Measurements from ENCODE around the gene HCST.
"Not testable (repeated sequence)": the region's sequence is repeated elsewhere in the genome, so short reads cannot be mapped to it uniquely, and the experiment has no call there.

The HCST gene

DNA sequence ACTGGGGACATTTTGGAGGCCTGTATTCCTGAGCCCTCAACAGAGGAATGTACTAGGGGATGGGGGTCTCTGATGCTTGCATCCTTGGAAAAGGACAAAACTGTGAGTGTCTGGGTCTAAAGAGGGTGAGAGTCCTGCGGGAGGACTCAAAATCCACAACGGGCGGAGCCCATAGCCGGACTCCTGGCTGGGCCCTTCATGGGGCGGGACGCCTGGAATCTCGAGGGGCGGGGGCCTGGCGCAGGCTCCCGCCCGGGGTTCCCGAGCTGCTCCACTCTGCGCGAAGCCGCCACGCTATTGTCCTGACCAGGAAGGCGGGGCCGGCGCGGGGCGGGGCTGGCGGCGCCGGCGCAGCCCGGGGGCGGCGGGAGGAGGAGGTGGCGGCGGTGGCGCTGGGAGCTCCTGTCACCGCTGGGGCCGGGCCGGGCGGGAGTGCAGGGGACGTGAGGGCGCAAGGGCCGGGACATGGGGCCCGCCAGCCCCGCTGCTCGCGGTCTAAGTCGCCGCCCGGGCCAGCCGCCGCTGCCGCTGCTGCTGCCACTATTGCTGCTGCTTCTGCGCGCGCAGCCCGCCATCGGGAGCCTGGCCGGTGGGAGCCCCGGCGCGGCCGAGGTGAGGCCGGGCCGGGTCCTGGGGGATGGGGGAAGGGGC is 34.0 kb upstream of the HCST start, which contains the start of gene APLP1:
Gene APLP1, plus strand, starts transcription at position 403 of the 651 bp plus-strand sequence. Its CDS starts 63 bp downstream, at position 466.
- no peaks in the 10 kb centered on the region for H3K9me3 ChIP-seq (ENCODE audit: control insufficient read depth, insufficient read depth, low read length)
- peaks cover 9% of the 10 kb centered on the region for H3K4me1 ChIP-seq (ENCODE audit: control insufficient read depth, insufficient read depth, low read length)
- H3K36me3 ChIP-seq (ENCODE audit: control insufficient read depth, insufficient read depth, low read length): peaks cover 2% of the 10 kb centered on the region
- H3K27me3 ChIP-seq (ENCODE audit: control insufficient read depth, insufficient read depth, low read length): peaks cover 16% of the 10 kb centered on the region
- H3K4me3 ChIP-seq (ENCODE audit: low read depth, low read length): peak within 1 kb of the TSS; percentile 78
- H3K9ac ChIP-seq (ENCODE audit: low read depth, low read length): no peak within 1 kb of the TSS

DNA sequence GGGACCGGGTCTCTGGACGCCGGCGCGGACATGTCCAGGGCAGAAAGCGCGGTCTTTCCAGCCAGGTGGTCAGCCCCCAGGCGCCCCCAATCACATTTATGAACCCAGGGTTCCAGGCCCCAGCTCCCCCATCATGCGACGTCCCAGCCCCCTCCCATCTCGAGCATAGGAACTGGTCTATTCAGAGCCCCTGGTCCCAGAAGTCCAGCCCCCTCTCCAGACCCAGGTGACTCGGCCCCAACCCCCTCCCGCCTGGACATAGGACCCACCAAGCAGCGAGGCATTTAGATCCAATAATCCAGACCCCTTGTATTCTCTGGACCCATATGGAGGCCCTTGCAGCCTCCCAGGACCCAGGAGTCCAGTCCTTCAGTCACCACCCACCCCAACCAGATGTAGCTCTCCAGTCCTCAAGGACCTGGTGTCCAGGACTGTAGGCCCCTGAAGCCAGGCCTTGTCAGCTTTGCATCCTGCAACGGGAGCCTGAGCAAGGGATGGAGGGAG is 33.5 kb upstream of the HCST start:
- H3K4me3 ChIP-seq (ENCODE audit: low read depth, low read length): peak overlapping the region; percentile 78
- peaks cover 2% of the 10 kb centered on the region for H3K36me3 ChIP-seq (ENCODE audit: control insufficient read depth, insufficient read depth, low read length)
- no peak overlapping the region for H3K9ac ChIP-seq (ENCODE audit: low read depth, low read length)

DNA sequence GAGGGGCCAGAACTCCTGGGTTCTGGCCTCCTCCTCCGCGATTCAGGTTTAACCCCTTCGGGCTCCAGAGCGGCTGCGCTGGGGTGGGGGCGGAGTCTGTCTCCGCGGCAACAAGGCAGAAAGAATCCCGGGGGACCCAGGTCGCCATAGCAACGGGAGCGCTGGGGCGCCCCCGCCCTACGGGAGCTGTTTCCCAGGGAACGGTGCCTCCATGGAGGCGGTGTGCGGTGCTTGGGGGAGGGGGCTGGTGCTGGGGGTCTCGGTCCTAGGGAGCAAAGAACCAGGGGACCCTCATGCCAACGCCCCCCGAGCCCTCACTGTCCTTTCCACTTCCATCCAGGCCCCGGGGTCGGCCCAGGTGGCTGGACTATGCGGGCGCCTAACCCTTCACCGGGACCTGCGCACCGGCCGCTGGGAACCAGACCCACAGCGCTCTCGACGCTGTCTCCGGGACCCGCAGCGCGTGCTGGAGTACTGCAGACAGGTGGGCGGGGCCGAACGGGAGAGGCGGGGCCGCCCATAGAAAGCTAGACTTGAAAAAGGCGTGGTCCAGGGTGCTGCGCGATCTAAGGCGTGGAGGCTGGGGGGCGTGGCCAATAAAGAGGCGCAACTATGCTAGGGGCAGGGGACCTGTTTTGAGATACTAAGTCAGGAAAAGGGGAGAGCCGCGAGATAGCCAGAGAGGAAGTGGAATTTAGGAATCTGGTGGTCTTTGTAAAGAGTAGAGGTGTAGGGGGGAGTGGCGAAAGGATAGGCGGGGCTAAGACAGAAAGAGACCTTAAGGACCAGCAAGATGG is 32.8 kb upstream of the HCST start:
- Histone ChIP-seq H3K27me3 (ENCODE audit: control insufficient read depth, insufficient read depth, low read length) (peaks cover 16% of the 10 kb centered on the region), H3K9me3 (ENCODE audit: control insufficient read depth, insufficient read depth, low read length) (no peaks in the 10 kb centered on the region), H3K4me1 (ENCODE audit: control insufficient read depth, insufficient read depth, low read length) (peaks cover 9% of the 10 kb centered on the region), H3K36me3 (ENCODE audit: control insufficient read depth, insufficient read depth, low read length) (peaks cover under 1% of the 10 kb centered on the region), H3K4me3 (ENCODE audit: low read depth, low read length) (peak overlapping the region; percentile 78), H3K9ac (ENCODE audit: low read depth, low read length) (no peak overlapping the region)

More for the DNA sequence above, 33.5 kb upstream of the HCST start:
- H3K4me1 ChIP-seq (ENCODE audit: control insufficient read depth, insufficient read depth, low read length): peaks cover 9% of the 10 kb centered on the region
- no peaks in the 10 kb centered on the region for H3K9me3 ChIP-seq (ENCODE audit: control insufficient read depth, insufficient read depth, low read length)
- peaks cover 16% of the 10 kb centered on the region for H3K27me3 ChIP-seq (ENCODE audit: control insufficient read depth, insufficient read depth, low read length)

DNA sequence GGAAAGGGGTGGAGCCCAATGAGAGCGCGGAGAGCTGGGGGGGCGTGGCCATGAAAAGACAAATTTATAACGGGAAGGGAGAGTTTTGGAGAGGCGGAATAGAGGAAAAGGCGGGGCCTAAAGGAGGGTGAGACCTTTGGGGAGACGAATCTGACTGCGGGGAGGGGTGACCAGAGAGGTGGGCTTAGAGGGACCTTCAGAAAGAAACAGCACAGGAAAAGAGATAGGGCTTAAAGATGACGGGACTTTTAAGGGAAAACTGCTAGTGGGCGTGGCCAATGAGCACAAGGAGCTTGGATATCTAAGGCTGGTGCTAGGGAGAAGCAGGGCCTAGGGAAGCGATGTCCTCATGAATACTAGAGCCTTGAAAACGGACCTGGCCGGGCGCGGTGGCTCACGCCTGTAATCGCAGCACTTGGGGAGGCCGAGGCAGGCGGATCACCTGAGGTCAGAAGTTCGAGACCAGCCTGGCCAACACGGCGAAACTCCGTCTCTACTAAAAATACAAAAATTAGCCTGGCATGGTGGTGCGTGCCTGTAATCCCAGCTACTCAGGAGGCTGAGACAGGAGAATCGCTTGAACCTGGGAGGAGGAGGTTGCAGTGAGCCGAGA is 32.1 kb upstream of the HCST start:
- peaks cover 15% of the 10 kb centered on the region for H3K27me3 ChIP-seq (ENCODE audit: control insufficient read depth, insufficient read depth, low read length)
- not testable (repeated sequence) for H3K36me3 ChIP-seq (ENCODE audit: control insufficient read depth, insufficient read depth, low read length); H3K9ac ChIP-seq (ENCODE audit: low read depth, low read length); H3K9me3 ChIP-seq (ENCODE audit: control insufficient read depth, insufficient read depth, low read length); H3K4me1 ChIP-seq (ENCODE audit: control insufficient read depth, insufficient read depth, low read length)
- peak overlapping the region; percentile 78 for H3K4me3 ChIP-seq (ENCODE audit: low read depth, low read length)

DNA sequence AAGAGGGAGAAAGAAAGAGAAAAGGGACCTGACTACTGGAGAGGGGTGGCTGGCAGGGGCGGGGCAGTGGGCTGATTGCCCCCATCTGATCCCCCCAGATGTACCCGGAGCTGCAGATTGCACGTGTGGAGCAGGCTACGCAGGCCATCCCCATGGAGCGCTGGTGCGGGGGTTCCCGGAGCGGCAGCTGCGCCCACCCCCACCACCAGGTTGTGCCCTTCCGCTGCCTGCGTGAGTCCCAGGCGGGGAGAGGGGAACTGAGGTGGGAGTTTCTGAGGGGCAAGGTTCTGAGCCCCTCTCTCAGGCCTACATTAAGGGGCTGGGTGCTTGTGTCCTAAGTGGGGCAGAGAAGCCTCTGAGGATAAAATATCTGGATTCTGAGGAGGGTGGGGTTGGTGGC is 31.5 kb upstream of the HCST start:
- H3K27me3 ChIP-seq (ENCODE audit: control insufficient read depth, insufficient read depth, low read length): peaks cover 14% of the 10 kb centered on the region

DNA sequence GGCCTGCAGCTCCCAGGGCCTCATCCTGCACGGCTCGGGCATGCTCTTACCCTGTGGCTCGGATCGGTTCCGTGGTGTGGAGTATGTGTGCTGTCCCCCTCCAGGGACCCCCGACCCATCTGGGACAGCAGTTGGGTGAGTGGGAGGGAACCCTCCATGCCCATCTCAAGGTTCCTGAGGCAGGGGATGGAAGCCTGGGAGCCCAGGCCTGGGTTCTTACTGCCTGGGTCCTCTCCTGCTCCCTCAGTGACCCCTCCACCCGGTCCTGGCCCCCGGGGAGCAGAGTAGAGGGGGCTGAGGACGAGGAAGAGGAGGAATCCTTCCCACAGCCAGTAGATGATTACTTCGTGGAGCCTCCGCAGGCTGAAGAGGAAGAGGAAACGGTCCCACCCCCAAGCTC is 30.7 kb upstream of the HCST start:
- H3K9me3 ChIP-seq (ENCODE audit: control insufficient read depth, insufficient read depth, low read length): no peaks in the 10 kb centered on the region
- no peak overlapping the region for H3K4me3 ChIP-seq (ENCODE audit: low read depth, low read length)
- no peak overlapping the region for H3K9ac ChIP-seq (ENCODE audit: low read depth, low read length)
- H3K27me3 ChIP-seq (ENCODE audit: control insufficient read depth, insufficient read depth, low read length): peaks cover 14% of the 10 kb centered on the region
- no peaks in the 10 kb centered on the region for H3K36me3 ChIP-seq (ENCODE audit: control insufficient read depth, insufficient read depth, low read length)
- peaks cover 9% of the 10 kb centered on the region for H3K4me1 ChIP-seq (ENCODE audit: control insufficient read depth, insufficient read depth, low read length)

More for the DNA sequence above, 31.5 kb upstream of the HCST start:
- Histone ChIP-seq H3K9me3 (ENCODE audit: control insufficient read depth, insufficient read depth, low read length) (no peaks in the 10 kb centered on the region), H3K9ac (ENCODE audit: low read depth, low read length) (no peak overlapping the region), H3K4me3 (ENCODE audit: low read depth, low read length) (peak overlapping the region; percentile 78), H3K36me3 (ENCODE audit: control insufficient read depth, insufficient read depth, low read length) (no peaks in the 10 kb centered on the region), H3K4me1 (ENCODE audit: control insufficient read depth, insufficient read depth, low read length) (peaks cover 9% of the 10 kb centered on the region)

DNA sequence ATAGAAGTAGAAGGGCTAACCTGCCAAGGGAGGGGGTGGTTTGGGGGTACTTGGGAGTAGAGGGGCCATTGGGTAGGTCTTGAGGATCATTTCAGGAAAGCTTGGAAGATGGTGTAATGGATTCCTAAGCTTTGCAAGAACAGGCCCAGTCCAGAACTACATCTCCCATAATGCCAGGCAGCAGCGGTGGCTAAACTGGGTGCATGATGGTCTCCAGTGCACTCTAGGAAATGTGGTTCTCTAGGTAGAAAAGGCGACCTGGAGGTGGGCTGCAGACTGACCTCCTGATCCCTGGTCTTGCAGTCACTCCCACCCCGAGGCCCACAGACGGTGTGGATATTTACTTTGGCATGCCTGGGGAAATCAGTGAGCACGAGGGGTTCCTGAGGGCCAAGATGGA is 30.1 kb upstream of the HCST start:
- no peak overlapping the region for H3K4me3 ChIP-seq (ENCODE audit: low read depth, low read length)
- H3K27me3 ChIP-seq (ENCODE audit: control insufficient read depth, insufficient read depth, low read length): peaks cover 11% of the 10 kb centered on the region
- no peaks in the 10 kb centered on the region for H3K36me3 ChIP-seq (ENCODE audit: control insufficient read depth, insufficient read depth, low read length)
- no peak overlapping the region for H3K9ac ChIP-seq (ENCODE audit: low read depth, low read length)
- H3K9me3 ChIP-seq (ENCODE audit: control insufficient read depth, insufficient read depth, low read length): no peaks in the 10 kb centered on the region
- H3K4me1 ChIP-seq (ENCODE audit: control insufficient read depth, insufficient read depth, low read length): peaks cover 9% of the 10 kb centered on the region

DNA sequence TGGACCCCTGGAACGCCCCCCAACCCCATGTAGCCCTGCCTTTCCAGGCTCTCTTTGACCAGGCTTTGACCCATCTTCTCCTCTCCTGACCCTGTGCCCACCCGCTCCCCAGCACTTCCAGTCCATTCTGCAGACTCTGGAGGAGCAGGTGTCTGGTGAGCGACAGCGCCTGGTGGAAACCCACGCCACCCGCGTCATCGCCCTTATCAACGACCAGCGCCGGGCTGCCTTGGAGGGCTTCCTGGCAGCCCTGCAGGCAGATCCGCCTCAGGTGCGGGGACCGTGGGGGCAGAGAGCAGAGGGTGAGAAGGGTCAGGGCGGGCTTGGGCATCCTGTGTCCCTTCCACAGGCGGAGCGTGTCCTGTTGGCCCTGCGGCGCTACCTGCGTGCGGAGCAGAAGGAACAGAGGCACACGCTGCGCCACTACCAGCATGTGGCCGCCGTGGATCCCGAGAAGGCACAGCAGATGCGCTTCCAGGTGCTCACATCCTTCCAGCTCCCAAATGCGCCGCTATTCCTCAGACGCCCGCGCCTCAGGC is 27.9 kb upstream of the HCST start:
- H3K36me3 ChIP-seq (ENCODE audit: control insufficient read depth, insufficient read depth, low read length): no peaks in the 10 kb centered on the region
- peaks cover 4% of the 10 kb centered on the region for H3K4me1 ChIP-seq (ENCODE audit: control insufficient read depth, insufficient read depth, low read length)
- no peaks in the 10 kb centered on the region for H3K9me3 ChIP-seq (ENCODE audit: control insufficient read depth, insufficient read depth, low read length)
- H3K9ac ChIP-seq (ENCODE audit: low read depth, low read length): no peak overlapping the region
- H3K4me3 ChIP-seq (ENCODE audit: low read depth, low read length): no peak overlapping the region
- H3K27me3 ChIP-seq (ENCODE audit: control insufficient read depth, insufficient read depth, low read length): peaks cover 12% of the 10 kb centered on the region

DNA sequence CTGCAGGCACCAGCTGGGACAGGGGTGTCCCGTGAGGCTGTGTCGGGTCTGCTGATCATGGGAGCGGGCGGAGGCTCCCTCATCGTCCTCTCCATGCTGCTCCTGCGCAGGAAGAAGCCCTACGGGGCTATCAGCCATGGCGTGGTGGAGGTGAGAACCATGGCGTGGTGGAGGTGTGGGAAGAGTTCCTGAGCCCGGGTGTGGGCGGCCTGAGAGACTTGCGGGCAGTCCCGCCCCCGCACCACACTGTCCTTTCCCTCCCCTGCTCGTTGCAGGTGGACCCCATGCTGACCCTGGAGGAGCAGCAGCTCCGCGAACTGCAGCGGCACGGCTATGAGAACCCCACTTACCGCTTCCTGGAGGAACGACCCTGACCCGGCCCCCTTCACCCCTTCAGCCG is 23.3 kb upstream of the HCST start:
- H3K36me3 ChIP-seq (ENCODE audit: control insufficient read depth, insufficient read depth, low read length): no peaks in the 10 kb centered on the region
- peaks cover 12% of the 10 kb centered on the region for H3K27me3 ChIP-seq (ENCODE audit: control insufficient read depth, insufficient read depth, low read length)
- no peaks in the 10 kb centered on the region for H3K9me3 ChIP-seq (ENCODE audit: control insufficient read depth, insufficient read depth, low read length)
- H3K4me1 ChIP-seq (ENCODE audit: control insufficient read depth, insufficient read depth, low read length): peaks cover 2% of the 10 kb centered on the region
- no peak overlapping the region for H3K9ac ChIP-seq (ENCODE audit: low read depth, low read length)
- peak overlapping the region; percentile 12 for H3K4me3 ChIP-seq (ENCODE audit: low read depth, low read length)

DNA sequence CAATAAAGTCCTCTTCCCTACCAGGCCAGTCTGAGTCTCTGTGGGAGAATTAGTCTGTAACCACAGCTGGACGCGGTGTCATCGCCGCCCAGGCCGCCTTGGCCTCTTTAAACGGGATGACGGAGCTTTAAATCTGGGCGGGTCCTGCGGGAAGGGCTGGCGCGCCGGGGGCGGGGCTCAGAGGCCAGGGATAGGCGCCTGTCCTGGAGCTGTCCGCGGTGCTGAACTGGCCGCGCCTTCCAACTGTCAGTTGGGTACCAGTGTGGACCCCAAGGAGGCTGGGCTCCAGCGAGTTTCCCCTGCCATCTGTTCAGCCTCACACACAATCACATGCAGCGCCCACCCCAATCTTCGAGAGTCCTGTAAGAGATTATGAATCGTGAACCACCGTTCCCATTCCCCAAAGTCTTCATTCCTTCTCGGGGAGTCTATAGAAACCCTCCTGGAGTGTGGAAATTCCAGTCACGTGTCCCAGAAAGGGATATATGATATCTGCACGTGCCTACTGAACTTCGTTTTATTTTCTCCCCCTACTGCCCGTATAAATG is 22.5 kb upstream of the HCST start:
- H3K4me1 ChIP-seq (ENCODE audit: control insufficient read depth, insufficient read depth, low read length): peaks cover 2% of the 10 kb centered on the region

DNA sequence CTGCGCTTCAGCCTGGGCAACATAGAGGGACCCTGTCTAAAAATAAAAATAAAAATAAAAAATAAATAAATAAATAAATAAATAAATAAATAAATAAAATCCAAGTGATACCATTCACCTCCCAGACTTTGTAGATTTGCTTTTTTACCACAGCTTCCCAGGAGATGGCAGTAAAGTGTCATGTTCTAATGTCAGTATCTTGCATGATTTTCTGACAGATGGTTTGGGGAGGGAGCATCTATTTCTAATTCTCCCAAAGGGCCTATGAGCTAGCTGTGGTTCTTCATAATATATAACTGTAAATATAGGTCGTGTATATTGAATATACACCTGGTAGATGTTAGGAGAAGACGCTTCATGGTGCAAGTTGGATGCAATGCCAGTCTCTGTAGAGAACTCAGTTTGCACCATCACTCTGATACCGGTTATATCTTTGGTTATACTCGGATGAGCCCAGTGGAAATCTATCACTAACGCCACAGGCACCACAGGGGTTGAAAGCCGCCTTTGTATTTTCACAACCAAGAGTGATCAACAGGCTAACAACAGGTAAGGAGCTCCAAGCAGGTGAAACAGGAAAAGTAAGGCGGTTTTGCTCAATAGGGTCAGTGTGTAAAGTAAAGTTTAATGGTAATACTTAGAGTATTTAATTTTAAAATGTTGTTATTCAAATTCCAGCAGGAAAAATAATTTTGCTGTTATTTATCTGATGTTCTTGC is 20.1 kb upstream of the HCST start:
- Histone ChIP-seq H3K9ac (ENCODE audit: low read depth, low read length) (no peak overlapping the region), H3K4me3 (ENCODE audit: low read depth, low read length) (no peak overlapping the region), H3K36me3 (ENCODE audit: control insufficient read depth, insufficient read depth, low read length) (peaks cover 3% of the 10 kb centered on the region), H3K4me1 (ENCODE audit: control insufficient read depth, insufficient read depth, low read length) (peaks cover 2% of the 10 kb centered on the region), H3K9me3 (ENCODE audit: control insufficient read depth, insufficient read depth, low read length) (no peaks in the 10 kb centered on the region), H3K27me3 (ENCODE audit: control insufficient read depth, insufficient read depth, low read length) (peaks cover 12% of the 10 kb centered on the region)

More for the DNA sequence above, 22.5 kb upstream of the HCST start:
- H3K36me3 ChIP-seq (ENCODE audit: control insufficient read depth, insufficient read depth, low read length): no peaks in the 10 kb centered on the region
- H3K4me3 ChIP-seq (ENCODE audit: low read depth, low read length): peak overlapping the region; percentile 12
- H3K27me3 ChIP-seq (ENCODE audit: control insufficient read depth, insufficient read depth, low read length): peaks cover 12% of the 10 kb centered on the region
- no peak overlapping the region for H3K9ac ChIP-seq (ENCODE audit: low read depth, low read length)
- no peaks in the 10 kb centered on the region for H3K9me3 ChIP-seq (ENCODE audit: control insufficient read depth, insufficient read depth, low read length)
